ENCODE measurements around the gene STN1.

Gene STN1

DNA sequence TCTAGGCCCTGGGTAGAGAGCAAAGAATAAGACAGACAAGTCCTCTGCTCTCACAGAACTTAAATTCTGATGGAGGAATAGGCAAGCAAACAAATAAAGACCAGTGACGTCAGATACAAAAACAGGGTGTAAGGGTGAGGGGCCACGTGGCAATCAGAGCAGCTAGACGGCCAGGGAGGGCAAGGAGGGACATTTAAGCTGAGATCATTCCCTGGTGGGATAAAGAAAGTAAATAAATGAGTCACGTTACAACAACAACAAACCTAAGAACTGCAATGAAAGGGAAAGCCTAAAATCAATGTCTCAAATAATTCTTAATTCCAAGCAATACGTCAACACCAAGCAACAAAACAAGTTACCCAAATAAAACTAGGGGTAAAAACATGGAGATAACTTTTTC is 21.8 kb downstream of the STN1 start:
- DNase-seq (ENCODE audit: low read depth) = no peak
- no peak overlapping the region for H3K4me3 ChIP-seq (ENCODE audit: low read depth, low read length)
- TF ChIP-seq, protein P1, sequence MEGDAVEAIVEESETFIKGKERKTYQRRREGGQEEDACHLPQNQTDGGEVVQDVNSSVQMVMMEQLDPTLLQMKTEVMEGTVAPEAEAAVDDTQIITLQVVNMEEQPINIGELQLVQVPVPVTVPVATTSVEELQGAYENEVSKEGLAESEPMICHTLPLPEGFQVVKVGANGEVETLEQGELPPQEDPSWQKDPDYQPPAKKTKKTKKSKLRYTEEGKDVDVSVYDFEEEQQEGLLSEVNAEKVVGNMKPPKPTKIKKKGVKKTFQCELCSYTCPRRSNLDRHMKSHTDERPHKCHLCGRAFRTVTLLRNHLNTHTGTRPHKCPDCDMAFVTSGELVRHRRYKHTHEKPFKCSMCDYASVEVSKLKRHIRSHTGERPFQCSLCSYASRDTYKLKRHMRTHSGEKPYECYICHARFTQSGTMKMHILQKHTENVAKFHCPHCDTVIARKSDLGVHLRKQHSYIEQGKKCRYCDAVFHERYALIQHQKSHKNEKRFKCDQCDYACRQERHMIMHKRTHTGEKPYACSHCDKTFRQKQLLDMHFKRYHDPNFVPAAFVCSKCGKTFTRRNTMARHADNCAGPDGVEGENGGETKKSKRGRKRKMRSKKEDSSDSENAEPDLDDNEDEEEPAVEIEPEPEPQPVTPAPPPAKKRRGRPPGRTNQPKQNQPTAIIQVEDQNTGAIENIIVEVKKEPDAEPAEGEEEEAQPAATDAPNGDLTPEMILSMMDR (IDR thresholded peaks at IDR 0.05; ENCODE audit: low read depth, low read length, missing control alignments) = no peak

DNA sequence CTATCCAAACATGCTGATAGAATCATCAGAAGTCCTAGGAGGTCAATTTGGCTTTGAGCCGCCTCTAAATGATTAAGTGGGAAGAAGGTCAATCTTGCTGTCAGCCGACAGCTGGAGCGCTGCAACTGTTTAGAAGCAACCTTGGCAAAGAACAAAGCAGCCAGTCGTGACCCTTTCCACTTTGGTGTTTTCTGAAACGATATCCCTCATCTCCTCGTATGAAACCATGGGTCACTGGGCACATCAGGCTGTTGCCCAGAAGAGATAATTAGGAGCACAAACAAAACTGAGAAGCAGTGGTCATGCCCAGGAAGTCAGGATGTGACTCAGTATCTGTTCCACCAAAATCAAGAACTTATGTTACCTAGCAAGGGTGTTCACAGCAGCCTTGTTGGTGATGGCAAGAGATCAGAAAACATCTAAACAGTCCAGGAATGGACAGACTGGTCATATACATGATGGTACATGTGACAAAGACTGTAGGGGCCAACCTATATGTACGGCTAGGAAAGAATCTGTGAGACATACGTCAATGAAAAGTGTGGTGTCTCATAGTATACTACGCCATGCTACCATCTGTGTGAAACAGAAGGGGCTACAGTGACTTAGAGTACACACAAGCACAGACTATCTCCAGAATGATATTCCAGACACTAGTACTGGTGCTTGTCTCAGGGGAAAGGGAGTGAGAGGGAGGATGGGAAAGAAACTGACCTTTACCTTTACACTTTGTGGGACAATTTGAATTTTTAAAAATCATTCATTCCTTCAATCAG is 22.4 kb downstream of the STN1 start:
- no peak overlapping the region for H3K4me3 ChIP-seq (ENCODE audit: low read depth, low read length)
- no peak for DNase-seq (ENCODE audit: low read depth)
- TF ChIP-seq, protein P1 (IDR thresholded peaks at IDR 0.05; ENCODE audit: low read depth, low read length, missing control alignments) = no peak

DNA sequence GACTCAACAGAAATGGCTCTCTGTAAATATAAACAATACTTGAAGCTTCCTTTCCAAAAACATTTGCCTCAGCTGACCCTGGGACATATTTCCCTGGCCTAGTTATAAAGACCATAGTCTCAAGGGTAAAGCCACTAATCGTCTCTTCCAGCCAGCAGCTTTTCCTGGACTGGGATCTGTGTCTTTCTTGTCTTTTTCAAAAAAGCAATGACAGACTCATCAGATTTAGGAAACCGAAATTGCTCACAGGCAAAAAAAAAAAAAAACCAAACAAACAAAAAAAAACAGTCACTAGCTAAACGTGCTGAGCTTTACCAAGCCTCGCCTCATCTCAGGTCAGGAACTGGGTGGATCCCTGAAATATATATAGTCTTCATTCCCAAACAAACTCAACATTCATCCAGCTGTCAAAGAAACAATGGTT is 23.5 kb downstream of the STN1 start:
- no peak overlapping the region for H3K4me3 ChIP-seq (ENCODE audit: low read depth, low read length)
- TF ChIP-seq, protein P1 (IDR thresholded peaks at IDR 0.05; ENCODE audit: low read depth, low read length, missing control alignments) = no peak
- no peak for DNase-seq (ENCODE audit: low read depth)

DNA sequence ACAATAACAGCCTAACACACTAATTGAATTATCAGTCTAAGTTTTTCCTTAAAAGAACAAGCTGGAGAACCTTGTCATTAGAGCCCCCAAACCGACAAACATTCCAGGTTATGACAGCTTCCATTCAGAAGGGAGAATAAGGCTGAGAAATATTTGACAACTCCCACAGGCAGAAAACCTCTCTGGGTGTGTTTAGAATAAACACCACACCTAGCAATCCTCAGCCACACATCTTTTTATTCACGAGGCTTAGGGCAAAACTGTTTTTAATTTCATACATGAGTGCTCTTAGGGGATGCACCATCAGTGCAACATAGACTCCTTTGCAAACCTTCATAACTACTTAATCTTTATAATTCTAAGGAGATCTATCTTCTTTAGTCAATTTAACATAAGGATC is 24.2 kb downstream of the STN1 start:
- DNase-seq (ENCODE audit: low read depth) = no peak
- TF ChIP-seq, protein P1 (IDR thresholded peaks at IDR 0.05; ENCODE audit: low read depth, low read length, missing control alignments) = no peak
- no peak overlapping the region for H3K4me3 ChIP-seq (ENCODE audit: low read depth, low read length)

DNA sequence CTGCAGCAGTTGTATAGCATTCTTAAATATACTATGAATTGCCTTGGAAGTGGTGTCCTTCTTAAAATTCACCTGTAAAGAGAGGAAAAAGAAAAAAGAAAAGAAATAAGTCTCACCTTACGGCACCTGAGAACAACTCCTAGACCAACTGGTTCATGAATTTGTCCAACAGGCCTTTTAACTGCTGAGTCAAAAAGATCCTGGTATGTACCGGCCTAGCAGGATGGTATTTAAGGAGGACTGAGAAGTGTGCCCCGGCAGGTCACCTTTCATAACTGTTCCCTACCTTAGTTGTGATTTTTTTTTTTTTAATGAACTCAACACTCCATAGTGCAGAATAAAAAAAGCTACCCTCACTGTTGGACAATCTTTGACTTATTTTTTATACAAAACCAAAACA is 25.8 kb downstream of the STN1 start:
- TF ChIP-seq, protein P1 (IDR thresholded peaks at IDR 0.05; ENCODE audit: low read depth, low read length, missing control alignments) = no peak
- DNase-seq (ENCODE audit: low read depth) = no peak
- H3K4me3 ChIP-seq (ENCODE audit: low read depth, low read length) = no peak overlapping the region

DNA sequence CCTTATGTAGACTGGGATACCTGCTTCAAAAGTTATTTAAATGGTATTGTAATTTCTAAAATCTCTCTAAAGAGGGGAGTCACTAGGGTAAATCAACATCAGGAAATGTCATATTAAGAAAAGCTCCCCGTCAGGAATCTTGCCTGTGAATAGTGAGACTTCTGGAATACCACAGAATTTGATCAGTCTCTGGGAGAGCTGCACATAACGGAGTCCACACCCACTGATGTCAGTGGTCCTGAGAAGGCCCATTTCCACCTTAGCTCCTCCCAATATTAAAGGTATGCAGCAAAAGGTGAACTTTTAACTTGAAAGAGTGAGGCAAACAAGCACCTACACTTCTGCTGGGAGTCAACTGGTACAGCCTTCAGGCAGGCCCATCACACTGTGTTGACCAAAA is 27.3 kb downstream of the STN1 start:
- H3K4me3 ChIP-seq (ENCODE audit: low read depth, low read length) = no peak overlapping the region
- TF ChIP-seq, protein P1 (IDR thresholded peaks at IDR 0.05; ENCODE audit: low read depth, low read length, missing control alignments) = no peak
- no peak for DNase-seq (ENCODE audit: low read depth)

DNA sequence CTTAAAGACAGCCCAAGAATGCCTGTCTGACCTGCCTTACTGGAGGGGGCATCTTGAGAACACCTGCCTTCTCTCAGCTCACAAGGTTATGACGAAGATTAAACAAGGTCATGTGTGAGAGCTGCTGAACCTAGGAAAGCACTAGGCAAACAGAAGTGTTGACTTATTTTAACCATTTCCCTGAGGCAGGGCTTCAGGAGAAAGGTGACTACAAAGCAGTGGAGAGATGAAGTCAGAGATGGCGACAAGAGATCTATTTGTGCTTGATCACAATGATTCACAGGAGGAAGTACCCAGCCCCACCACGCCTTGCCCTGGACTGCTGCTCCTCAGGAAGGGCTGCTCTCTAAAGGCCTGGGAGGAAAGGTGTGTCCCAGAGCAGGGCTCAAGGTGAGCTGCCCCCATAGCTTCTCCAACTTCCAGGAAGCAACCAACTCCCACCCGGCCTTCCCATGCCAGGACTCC is 27.8 kb downstream of the STN1 start:
- DNase-seq (ENCODE audit: low read depth) = no peak
- H3K4me3 ChIP-seq (ENCODE audit: low read depth, low read length) = no peak overlapping the region
- TF ChIP-seq, protein P1 (IDR thresholded peaks at IDR 0.05; ENCODE audit: low read depth, low read length, missing control alignments) = no peak
